Measurements from ENCODE around the gene TMED3.
"Not testable (repeated sequence)": the region's sequence is repeated elsewhere in the genome, so short reads cannot be mapped to it uniquely, and the experiment has no call there.

Gene TMED3

DNA sequence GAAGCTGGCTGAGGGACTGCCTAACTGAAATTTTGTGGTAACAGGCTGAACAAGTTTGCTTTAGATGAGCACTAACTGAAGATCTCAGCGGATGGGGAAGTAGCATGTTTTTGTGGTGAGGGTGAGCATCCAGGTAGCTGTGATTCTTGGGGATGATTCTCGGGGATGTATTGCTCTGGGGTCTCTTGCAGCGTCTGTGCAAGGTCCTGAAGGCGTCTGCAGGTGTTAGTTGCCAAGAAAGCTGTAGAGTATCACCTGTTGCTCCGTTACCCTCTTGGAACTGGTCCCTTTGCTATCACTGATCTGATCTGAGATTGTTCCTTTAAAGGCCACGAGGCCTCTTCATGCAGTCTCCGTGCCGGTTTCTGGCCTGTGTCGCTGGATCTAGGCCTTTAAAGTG is 6.0 kb downstream of the TMED3 start:
- DNase-seq (ENCODE audit: low read depth in 2 of 2), result no peak

DNA sequence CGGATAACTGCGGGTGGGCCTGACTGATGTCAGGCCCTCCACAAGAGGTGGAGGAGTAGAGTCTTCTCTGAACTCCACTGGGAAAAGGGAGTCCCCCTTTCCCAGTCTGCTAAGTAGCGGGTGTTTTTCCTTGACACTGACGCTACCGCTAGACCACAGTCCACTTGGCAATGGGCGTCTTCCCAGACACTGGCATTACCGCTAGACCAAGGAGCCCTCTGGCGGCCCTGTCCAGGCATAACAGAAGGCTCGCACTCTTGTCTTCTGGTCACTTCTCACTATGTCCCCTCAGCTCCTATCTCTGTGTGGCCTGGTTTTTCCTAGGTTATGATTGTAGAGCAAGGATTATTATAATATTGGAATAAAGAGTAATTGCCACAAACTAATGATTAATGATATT is 9.1 kb downstream of the TMED3 start:
- not testable (repeated sequence) for DNase-seq (ENCODE audit: low read depth in 2 of 2)

DNA sequence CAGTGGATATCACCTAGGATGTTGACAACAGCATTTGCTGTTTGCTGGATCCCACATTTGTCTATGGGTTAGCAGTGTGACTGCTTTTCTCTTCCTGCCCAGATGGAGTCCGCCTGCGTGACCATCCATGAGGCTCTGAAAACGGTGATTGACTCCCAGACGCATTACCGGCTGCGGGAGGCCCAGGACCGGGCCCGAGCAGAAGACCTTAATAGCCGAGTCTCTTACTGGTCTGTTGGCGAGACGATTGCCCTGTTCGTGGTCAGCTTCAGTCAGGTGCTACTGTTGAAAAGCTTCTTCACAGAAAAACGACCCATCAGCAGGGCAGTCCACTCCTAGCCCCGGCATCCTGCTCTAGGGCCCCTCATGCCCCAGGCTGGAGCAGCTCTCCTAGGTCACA is 11.0 kb downstream of the TMED3 start:
- no peak for DNase-seq (ENCODE audit: low read depth in 2 of 2)

DNA sequence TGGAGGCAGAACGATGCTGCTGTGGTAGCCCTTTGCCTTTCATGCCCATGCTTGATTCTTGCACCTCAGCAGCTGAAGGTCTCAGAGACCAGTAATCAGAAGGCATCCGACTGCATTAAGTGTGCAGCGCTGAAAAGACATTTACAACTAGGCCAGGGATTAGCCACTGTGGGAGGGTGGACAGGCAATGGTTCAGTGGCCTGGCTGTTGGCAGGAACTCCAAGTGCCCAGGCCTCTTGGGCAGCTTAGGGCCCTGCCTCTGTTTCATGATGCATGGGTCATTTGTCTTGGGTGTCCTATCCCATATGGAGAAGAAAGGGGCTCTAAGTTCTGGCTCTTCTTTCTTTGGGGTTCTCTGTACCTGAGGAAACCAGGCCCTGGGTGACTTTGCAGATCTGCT is 11.4 kb downstream of the TMED3 start:
- DNase-seq (ENCODE audit: low read depth in 2 of 2), result no peak

DNA sequence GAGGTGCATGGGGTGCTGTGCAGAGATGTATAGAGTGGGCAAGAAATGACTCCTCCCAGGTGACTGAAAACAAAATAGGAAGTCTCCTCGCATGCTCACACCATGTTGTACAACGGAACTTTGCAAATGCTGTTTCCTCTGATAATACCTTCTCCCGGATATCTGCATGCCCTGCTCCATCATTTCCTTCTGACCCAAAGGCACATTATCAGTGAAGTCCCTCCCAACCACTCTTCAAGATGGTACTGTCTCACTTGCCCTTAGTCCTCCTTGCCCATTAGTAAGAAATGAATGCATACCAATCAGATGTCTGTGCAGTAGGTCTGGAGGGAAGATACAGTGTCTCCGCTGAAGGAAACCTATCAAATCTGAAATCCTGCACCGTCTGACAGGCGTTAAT is 12.0 kb downstream of the TMED3 start:
- DNase-seq (ENCODE audit: low read depth in 2 of 2), result no peak

DNA sequence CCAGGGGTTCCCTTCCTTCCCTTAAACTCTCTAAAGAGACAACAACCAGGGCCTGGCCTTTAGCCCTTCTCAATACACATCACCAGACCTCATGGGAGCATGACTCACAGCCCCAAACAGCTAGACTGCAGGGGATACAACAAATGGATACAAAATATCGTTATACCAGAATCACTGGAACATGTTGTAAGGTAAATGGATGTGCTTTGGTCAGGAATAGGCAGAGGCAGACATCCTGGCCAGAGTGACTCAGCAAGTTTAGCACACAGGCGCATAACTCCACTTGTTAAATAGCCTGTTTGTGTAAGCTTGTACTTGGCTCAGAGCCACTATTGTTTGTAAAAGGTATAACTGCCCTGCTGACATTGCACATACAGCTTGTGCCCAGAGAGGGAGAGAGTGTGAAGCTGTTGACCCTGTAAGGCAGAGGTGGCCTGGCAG is 18.3 kb downstream of the TMED3 start:
- DNase-seq (ENCODE audit: low read depth in 2 of 2), result no peak

DNA sequence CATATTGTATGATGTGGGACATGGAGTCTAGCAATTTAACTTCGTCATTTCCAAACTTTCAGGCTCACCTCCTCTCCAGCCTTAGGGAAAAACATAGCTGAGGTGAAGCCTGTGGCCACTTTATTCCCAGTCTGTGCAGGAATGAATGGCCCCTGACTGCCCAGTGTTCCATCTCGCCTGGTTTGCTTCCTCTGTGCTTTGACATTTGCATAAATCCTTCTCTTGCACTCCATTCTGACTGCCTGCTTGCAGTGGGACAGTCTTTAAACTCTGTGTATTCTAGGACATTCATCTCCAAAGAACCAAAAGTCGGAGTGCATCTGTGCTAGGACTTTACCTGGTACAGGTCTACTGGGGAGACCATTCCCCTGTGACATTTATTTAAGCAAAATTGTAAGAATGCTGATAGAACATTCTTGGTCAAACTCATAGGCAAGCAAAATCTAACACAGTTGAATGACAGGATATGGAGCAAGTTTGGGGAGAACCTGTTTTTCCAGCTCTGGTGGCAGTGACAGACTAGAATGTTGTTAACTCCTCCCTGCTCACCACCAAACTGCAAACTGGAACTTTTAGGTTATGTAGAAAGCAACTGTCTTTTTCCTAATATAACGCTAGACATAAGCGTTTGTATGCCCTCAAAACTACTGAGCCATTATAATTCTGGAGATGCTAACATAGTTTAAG is 22.1 kb downstream of the TMED3 start:
- no peak for DNase-seq (ENCODE audit: low read depth in 2 of 2)

DNA sequence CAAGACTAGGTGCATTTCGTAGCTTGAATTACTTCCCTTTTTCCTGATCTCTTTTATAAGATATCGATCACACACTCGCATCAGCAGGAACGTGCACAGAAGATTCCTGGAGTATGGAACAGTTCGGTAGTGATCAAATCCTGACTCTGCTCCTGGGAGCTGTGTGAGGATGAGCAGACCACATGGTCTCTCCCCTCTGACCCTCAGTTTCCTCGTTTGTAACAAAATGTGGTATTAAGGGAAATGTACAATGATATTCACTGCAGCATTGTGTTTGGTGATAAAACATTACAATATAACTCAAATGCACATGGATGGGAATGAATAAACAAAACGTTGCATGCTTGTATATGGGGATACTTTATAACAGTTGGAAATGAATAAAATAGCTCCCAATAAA is 26.7 kb downstream of the TMED3 start:
- no peak for DNase-seq (ENCODE audit: low read depth in 2 of 2)

DNA sequence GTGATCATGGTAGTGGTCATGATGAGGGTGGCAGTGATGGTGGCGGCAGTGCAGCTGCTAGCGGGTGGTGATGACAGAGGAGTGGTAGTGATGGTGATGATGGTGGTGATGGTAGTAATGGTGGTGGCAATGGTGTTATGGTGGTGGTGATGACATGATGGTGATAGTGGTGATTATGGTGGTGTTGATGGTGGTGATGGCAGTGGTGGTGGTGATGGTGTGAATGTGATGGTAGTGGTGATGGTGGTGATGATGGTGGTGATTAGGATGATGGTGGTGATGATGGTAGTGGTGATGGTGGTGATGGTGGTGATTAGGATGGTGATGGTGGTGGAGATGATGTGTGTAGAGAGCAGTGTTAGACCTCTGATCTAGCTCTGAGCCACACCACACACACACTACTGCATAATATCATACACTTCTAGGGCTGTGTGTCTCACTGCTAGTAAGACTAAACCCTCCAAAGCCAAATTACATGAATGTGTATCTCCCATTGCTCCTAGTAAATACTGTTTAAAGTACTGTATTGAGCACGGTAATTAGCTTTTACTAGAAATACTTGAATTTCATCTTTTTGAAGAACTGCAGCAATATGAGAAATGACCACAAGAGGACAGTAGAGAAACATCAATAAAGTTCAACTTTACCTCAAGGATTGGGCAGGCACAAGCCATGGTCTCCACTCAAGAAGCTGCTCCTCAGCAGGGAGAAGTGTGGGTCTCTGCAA is 28.8 kb downstream of the TMED3 start:
- no peak for DNase-seq (ENCODE audit: low read depth in 2 of 2)

DNA sequence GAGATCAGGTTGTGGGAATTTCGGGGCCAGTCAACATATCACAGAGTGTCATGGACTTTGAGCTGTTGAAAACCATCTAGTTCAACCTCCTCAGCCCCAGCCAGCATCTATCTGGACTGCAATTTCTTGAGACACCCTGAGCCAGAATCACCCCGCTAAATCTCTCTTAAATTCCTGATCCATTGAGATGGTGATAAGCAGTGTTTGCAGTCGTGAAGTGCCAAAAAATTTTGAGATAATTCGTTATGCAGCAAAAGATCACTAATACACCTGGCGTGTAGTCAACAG is 29.3 kb downstream of the TMED3 start:
- DNase-seq (ENCODE audit: low read depth in 2 of 2), result no peak

DNA sequence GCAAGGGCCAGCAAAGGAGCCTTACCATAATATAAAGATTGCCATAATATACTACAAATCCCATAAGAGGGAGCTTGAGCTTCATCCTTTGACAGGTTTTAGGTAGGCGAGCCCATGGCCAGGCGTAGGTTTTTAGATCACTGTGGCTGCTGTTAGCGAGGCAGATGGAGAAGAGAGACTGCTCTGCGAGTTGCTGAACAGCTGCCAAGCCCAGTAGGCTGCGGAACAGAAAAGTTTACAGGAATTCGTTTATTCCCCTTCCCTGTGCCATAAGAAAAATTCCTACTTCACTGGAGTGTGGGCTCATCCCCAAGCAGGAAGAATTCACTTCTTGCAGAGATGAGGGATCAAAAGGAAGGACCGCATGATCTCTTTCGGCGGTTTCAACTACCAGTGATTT is 30.5 kb downstream of the TMED3 start:
- DNase-seq (ENCODE audit: low read depth in 2 of 2), result no peak

DNA sequence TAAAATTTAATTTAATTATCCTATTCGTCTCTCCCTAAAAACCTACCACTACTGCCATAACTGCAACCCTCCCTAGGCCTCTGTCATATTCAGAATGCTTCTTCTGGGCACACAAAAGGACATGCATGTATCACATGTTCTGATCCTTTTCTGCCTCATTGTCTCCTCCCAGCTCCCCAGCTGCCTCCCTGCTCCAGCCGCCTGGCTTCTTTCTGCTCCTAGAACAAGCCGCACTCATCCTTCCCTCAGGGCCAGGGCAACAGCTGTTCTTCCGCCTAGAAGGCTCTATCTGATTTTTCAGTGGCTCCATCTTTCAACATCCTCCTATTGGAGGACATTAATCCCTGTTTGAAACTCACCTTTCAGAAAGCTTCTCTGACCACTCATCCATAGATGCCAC is 38.6 kb downstream of the TMED3 start:
- no peak for DNase-seq (ENCODE audit: low read depth in 2 of 2)

DNA sequence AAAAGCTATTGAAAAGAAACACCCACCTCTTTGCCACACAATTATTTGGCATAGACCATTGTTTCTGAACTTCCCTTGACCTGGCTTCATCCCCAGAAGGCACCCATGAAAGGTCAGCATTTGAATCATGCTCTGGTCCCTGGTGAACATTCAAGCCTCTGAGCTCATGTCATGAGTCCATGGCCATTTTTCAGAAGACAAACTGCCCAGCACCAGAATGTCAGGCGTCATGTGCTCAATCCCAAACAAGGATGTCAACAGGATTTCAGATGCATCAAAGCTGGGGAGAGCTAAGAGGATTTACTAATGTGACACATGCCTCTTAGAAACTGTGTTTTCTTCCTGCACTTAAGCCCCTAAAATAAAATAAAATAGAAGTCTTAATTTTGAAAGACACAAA is 41.3 kb downstream of the TMED3 start:
- DNase-seq (ENCODE audit: low read depth in 2 of 2), result no peak

DNA sequence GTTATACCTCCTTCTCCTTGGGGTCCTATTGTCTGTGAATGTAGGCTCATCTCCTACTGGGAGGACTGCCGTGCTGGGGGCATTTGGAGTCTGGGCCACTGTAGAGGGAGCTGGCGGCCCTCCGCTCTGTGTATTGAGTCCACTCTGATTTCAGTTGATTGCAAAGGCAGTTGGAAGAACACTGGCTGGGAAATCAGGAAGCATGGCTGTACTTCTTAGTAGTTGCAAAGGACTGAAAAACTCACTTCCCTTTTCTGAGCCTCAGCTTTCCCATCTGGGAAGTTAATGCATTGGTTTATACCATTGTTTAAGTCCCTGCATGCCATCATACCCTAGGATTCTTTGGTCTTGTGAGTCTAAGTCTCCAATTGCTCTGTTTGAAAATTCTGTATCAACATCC is 46.7 kb downstream of the TMED3 start:
- DNase-seq (ENCODE audit: low read depth in 2 of 2), result no peak

DNA sequence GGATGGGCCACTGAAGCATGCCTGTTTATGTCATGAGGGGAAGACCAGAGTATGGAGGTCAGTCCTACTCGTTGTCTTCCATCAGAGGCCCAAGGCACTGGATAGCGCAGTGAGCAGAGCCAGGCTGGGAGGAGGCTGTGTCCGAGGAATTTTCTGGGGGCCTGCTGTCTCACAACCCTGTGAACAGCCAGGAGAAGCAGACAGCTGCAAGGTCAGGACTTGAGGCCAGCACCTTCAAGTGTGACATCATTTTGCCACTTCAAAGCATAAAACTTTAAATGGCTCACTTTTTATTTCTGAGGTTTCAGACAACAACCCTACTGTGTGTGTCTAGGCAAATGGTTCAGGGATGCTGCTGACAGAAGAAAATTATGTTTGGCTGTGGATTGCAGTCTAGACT is 47.2 kb downstream of the TMED3 start:
- DNase-seq (ENCODE audit: low read depth in 2 of 2), result no peak

DNA sequence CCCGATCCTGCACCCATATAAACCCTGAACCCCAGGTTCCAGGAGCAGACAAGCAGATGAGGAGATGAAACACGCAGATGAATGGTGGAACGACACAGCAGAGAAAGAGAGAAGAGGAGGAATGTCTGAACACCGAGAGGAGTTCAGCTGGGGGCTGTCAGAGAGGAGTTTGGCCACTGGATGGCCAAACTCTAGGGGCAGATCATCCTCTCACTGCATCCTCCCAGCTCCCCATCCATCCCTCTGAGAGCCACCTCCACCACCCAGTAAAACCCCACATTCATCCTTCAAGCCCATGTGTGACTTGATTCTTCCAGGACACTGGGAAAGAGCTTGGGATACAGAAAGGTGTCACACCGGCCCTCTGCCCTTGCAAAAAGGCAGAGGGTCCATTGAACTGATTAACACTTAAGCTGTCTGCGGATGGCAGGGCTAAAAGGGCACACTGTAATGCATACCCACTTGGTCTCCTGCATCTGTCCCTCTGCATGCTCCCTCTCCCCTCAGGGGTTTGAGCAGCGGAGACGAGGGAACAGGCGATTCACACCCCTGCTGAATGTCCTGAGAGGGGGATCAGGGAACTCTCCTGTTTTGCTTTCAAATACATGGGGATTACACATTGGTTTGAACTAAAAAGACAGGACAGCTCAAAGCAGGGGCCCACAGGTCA is 53.8 kb downstream of the TMED3 start:
- DNase-seq (ENCODE audit: low read depth in 2 of 2), result no peak

DNA sequence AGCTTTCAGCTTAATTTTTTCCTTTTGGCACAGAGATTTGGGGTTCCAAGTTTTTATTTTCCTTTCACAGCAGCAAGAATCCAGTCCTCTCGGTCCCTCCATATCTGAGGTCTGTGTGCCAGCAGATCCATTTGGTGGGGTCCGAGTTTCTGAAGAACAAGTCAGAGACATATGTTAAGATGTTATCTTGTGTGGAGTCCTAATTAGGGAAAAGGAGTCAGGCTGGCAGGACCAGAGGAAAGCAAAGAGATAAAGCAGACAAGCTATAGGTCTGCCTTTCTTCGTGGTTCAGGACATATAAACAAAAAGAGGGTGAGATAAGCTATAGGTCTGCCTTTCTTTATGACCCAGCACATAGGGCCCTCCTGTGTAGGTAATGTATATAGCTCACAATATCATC is 54.9 kb downstream of the TMED3 start:
- no peak for DNase-seq (ENCODE audit: low read depth in 2 of 2)

DNA sequence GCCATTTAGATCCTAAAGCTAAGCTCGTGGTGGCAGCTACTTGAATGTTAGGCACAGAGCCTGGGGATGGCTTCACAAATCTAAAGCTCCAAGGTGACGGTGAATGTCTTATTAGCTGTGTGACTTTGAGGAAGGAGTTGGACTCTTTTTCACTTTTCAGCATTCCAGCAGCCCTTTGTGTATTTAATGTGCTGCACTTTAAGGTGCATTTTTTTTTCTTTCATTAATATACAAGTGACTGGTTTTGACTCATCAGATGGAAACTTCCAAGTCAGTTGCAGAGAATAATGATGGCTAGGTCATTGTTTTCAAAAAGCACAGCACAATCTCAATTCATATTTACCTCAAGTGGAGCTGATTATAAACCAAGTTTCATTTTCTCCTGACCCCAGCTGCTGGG is 55.8 kb downstream of the TMED3 start:
- DNase-seq (ENCODE audit: low read depth in 2 of 2), result no peak

DNA sequence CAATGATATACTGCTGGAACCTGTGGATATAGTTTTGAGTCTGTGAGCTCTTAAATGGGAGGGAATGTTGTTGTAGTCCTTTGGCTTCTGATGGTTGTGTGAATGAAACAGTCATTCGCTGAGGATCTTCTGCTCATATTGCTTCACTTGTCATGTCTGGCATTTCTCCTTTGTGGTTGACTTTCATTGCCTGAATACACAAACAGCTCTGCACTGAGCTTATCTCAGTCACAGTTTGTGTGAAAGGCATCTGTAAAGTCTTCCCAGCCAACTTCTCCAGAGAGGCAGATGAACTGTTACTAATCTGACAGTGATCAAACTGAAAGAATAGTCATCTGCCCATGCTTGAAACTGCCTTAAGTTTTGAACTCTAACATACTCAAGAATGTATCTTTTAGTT is 59.8 kb downstream of the TMED3 start:
- no peak for DNase-seq (ENCODE audit: low read depth in 2 of 2)

DNA sequence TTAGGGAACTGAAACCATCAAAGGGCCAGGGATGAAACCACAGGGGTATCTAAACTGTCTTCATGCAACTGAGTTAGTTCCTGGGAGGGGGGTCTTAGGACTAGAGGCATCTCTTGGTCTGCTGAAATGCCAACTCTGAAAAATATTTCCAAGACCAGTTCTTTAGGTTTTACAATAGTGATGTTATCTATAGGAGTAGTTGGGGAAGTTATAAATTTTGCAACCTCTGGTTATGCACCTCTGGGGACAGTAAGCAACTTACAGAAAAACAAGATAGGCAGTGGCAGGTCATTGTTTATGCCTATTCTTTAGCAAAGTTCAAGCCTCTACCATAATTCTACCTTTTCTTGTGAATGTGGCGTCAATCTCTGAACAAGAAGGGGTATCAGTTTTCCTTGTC is 60.7 kb downstream of the TMED3 start:
- no peak for DNase-seq (ENCODE audit: low read depth in 2 of 2)

DNA sequence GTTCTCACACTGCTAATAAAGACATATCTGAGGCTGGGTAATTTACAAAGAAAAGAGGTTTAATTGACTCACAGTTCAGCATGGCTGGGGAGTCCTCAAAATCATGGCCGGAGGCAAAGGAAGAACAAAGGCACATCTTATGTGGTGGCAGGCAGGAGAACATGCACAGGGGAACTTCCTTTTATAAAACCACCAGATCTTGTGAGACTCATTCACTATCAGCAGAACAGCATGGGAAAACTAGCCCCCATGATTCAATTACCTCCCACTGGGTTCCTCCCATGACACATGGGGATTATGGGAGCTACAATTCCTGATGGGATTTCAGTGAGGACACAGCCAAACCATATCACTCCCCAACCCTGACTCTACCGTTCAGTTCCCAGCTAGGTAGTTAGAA is 61.5 kb downstream of the TMED3 start:
- no peak for DNase-seq (ENCODE audit: low read depth in 2 of 2)
